ENCODE results near the gene CD247. TPM values are rescaled to one million over a fixed set of nuclear protein-coding genes. Genes with fewer than 3 reads are reported as not detected.

CD247 gene
- total RNA-seq, 1 experiment from 2014 or later: not detected

DNA sequence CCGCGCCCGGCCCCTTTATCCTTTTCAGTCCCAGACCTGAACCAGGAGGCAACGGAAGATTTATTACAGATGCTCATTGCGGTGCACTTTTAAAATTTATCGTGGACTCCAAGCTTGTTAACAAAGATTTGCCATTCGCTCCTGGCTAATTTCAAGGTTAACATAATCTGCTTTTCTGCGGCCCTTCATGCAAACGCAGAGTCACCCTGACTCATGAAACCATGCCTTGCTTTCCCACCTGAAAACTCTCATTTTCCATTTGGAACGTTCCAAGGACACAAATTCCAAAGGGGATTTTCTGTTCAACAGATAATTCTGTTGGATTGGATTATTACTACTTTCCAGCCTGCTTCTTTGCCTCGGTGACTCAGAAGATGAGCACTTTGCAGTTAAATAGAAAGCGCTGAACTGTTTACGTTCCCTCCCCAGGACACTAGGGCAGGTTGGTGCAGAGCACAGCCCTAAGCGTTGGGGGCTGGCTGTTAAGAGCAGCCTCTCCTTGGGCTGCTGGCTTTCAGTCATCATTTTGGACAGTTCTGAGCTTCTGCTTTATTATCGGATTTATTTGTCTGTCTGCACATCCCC is 51.1 kb downstream of the CD247 start:
- BruUV-seq (replicated peaks): no TSS peak
- Histone ChIP-seq H3K9me3 (ENCODE audit: low read length) (no peaks in the 10 kb centered on the region), H3K9ac (ENCODE audit: low read length) (no peak overlapping the region), H3K27me3 (ENCODE audit: low read length) (no peaks in the 10 kb centered on the region), H2AFZ (ENCODE audit: low read length) (peak overlapping the region; percentile 51), H4K20me1 (ENCODE audit: low read length) (no peaks in the 10 kb centered on the region), H3K4me3 (ENCODE audit: low read length) (no peak overlapping the region), H3F3A (ENCODE audit: low read length, unreplicated experiment) (no peaks in the 10 kb centered on the region), H3K36me3 (ENCODE audit: low read depth, low read length) (no peaks in the 10 kb centered on the region), H3K4me2 (ENCODE audit: low read length) (no peak overlapping the region), H3K4me1 (ENCODE audit: insufficient read depth, low read length) (no peaks in the 10 kb centered on the region), H3K27ac (ENCODE audit: low read length) (no peak overlapping the region), H3K9me2 (replicated peaks; ENCODE audit: low read length) (no peaks in the 10 kb centered on the region), H3K79me2 (ENCODE audit: low read length) (no peaks in the 10 kb centered on the region)
- intact Hi-C loops (cut with micrococcal nuclease): no loop called here
- TF ChIP-seq, protein P1, sequence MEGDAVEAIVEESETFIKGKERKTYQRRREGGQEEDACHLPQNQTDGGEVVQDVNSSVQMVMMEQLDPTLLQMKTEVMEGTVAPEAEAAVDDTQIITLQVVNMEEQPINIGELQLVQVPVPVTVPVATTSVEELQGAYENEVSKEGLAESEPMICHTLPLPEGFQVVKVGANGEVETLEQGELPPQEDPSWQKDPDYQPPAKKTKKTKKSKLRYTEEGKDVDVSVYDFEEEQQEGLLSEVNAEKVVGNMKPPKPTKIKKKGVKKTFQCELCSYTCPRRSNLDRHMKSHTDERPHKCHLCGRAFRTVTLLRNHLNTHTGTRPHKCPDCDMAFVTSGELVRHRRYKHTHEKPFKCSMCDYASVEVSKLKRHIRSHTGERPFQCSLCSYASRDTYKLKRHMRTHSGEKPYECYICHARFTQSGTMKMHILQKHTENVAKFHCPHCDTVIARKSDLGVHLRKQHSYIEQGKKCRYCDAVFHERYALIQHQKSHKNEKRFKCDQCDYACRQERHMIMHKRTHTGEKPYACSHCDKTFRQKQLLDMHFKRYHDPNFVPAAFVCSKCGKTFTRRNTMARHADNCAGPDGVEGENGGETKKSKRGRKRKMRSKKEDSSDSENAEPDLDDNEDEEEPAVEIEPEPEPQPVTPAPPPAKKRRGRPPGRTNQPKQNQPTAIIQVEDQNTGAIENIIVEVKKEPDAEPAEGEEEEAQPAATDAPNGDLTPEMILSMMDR (conservative IDR thresholded peaks at IDR 0.05; ENCODE audit: low read depth, low read length): no peak
- TF ChIP-seq EZH2phosphoT487 (IDR thresholded peaks at IDR 0.05; ENCODE audit: borderline replicate concordance, low read length): no peak
- no peak for TF ChIP-seq EZH2 (IDR thresholded peaks at IDR 0.05; ENCODE audit: low read length, unreplicated experiment)
- ChIA-PET POLR2A (ENCODE audit: unreplicated experiment) (no interaction called here), CTCF (no interaction called here)
- ATAC-seq (no peak), DNase-seq (peak; percentile 17)

DNA sequence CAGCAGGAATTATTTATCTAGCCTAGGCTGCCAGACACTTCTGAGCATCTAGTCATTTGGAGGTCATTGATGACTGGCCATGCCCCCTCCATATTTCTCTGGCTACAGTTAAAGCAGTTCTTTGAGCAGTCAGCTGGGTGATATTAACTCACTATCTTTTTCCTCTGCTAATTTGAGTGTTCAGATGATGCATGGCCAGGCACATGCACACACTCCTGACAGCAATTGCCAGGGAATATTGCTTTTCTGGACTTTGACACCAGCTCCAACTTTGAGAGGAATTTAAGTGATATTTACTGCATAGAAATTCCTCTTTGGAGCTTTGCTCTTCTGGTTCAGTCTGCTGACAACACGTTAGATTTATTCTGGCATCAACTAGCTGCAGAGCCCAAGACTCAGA is 52.6 kb downstream of the CD247 start:
- ChIA-PET CTCF (interaction anchor here (0.6 to 0.7 kb wide), 2 partner anchors 74 to 245 kb away, joined by 3 to 6 read pairs; no protein-coding TSS in a partner anchor), POLR2A (ENCODE audit: unreplicated experiment) (interaction anchor here (0.7 kb wide), 1 partner anchor 190 kb away, joined by 5 read pairs; no protein-coding TSS in a partner anchor)
- no peaks in the 10 kb centered on the region for H3F3A ChIP-seq (ENCODE audit: low read length, unreplicated experiment)
- DNase-seq (no peak), ATAC-seq (no peak)
- no peaks in the 10 kb centered on the region for H3K9me2 ChIP-seq (replicated peaks; ENCODE audit: low read length)
- no peaks in the 10 kb centered on the region for H3K27me3 ChIP-seq (ENCODE audit: low read length)
- no peaks in the 10 kb centered on the region for H3K4me1 ChIP-seq (ENCODE audit: insufficient read depth, low read length)
- no peaks in the 10 kb centered on the region for H3K36me3 ChIP-seq (ENCODE audit: low read depth, low read length)
- H3K27ac ChIP-seq (ENCODE audit: low read length): no peak overlapping the region
- H3K9me3 ChIP-seq (ENCODE audit: low read length): no peaks in the 10 kb centered on the region
- intact Hi-C loops (cut with micrococcal nuclease): no loop called here
- no peak overlapping the region for H3K4me2 ChIP-seq (ENCODE audit: low read length)
- no peaks in the 10 kb centered on the region for H3K79me2 ChIP-seq (ENCODE audit: low read length)
- H3K9ac ChIP-seq (ENCODE audit: low read length): no peak overlapping the region
- no peaks in the 10 kb centered on the region for H4K20me1 ChIP-seq (ENCODE audit: low read length)
- no peak overlapping the region for H3K4me3 ChIP-seq (ENCODE audit: low read length)
- H2AFZ ChIP-seq (ENCODE audit: low read length): no peak overlapping the region
- TF ChIP-seq EZH2phosphoT487 (IDR thresholded peaks at IDR 0.05; ENCODE audit: borderline replicate concordance, low read length): no peak
- TF ChIP-seq, protein P1 (conservative IDR thresholded peaks at IDR 0.05; ENCODE audit: low read depth, low read length): no peak
- no peak for TF ChIP-seq EZH2 (IDR thresholded peaks at IDR 0.05; ENCODE audit: low read length, unreplicated experiment)
- BruUV-seq (replicated peaks): no TSS peak

DNA sequence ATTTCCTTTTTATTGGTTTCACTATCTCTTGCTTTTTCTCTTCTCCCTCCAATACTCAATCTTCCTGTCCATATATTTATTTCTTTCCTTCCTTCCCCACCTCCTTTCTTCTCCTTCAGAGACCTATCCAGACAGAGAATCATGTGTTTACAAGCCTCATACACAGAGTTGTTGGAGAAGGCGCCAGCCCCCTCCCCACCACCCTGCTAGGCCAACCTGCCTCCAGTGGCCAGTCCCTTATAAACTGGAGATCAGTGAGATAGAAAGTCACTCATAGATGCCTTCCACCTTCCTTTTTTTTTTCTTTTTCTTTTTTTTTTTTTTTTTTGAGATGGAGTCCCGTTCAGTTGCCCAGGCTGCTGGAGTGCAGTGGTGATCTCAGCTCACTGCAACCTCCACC is 53.3 kb downstream of the CD247 start:
- Histone ChIP-seq H4K20me1 (ENCODE audit: low read length) (no peaks in the 10 kb centered on the region), H3K9me3 (ENCODE audit: low read length) (no peaks in the 10 kb centered on the region), H3K9ac (ENCODE audit: low read length) (no peak overlapping the region), H3K4me3 (ENCODE audit: low read length) (no peak overlapping the region), H3K27ac (ENCODE audit: low read length) (no peak overlapping the region), H2AFZ (ENCODE audit: low read length) (no peak overlapping the region), H3K27me3 (ENCODE audit: low read length) (no peaks in the 10 kb centered on the region), H3K4me1 (ENCODE audit: insufficient read depth, low read length) (no peaks in the 10 kb centered on the region), H3K79me2 (ENCODE audit: low read length) (no peaks in the 10 kb centered on the region), H3K36me3 (ENCODE audit: low read depth, low read length) (no peaks in the 10 kb centered on the region), H3K9me2 (replicated peaks; ENCODE audit: low read length) (no peaks in the 10 kb centered on the region), H3K4me2 (ENCODE audit: low read length) (no peak overlapping the region), H3F3A (ENCODE audit: low read length, unreplicated experiment) (no peaks in the 10 kb centered on the region)
- BruUV-seq (replicated peaks): no TSS peak
- TF ChIP-seq EZH2phosphoT487 (IDR thresholded peaks at IDR 0.05; ENCODE audit: borderline replicate concordance, low read length): no peak
- TF ChIP-seq, protein P1 (conservative IDR thresholded peaks at IDR 0.05; ENCODE audit: low read depth, low read length): no peak
- TF ChIP-seq EZH2 (IDR thresholded peaks at IDR 0.05; ENCODE audit: low read length, unreplicated experiment): no peak
- ATAC-seq: no peak
- DNase-seq: no peak
- intact Hi-C loops (cut with micrococcal nuclease): no loop called here
- POLR2A ChIA-PET (ENCODE audit: unreplicated experiment): no interaction called here
- CTCF ChIA-PET: interaction anchor here (0.7 kb wide), 1 partner anchor 245 kb away, joined by 6 read pairs; no protein-coding TSS in a partner anchor
